Tibial artery (tissue), 4 donors: ENCODE measurements around the gene TP53I3.

Source experiments
- DNase-seq, 2 donors: peaks; one replicate each; pipeline ENCODE4 v3.0.0-alpha.2; 2019
- H3K27ac ChIP-seq, 2 donors: fragments of 200-600 bp; sonication (generic) in 1 of 2; 1 replicate in 1 of 2; 2 replicates in 1 of 2; pipeline ENCODE4 v1.5.1; 2018 to 2019; ENCODE audit warnings: mild to moderate bottlenecking in 1 of 2
- H3K27me3 ChIP-seq, 2 donors: fragments of 200-600 bp; sonication (generic) in 1 of 2; one replicate each; pipeline versions ENCODE4 v1.5.1 to v1.6.0; 2016 to 2019
- H3K36me3 ChIP-seq, 3 donors: fragments of 200-600 bp; sonication (generic) in 2 of 3; one replicate each; pipeline ENCODE4 v1.5.1; 2016 to 2019; ENCODE audit warnings: mild to moderate bottlenecking in 2 of 3
- H3K4me1 ChIP-seq, 4 donors: fragments of 200-600 bp; sonication (generic) in 2 of 4; 1 replicate in 3 of 4; 2 replicates in 1 of 4; pipeline ENCODE4 v1.5.1; 2016 to 2019
- H3K4me3 ChIP-seq, 2 donors: fragments of 200-600 bp; sonication (generic) in 1 of 2; 1 replicate in 1 of 2; 2 replicates in 1 of 2; pipeline ENCODE4 v1.5.1; 2018 to 2019; ENCODE audit warnings: mild to moderate bottlenecking in 2 of 2
- H3K9me3 ChIP-seq, 3 donors: fragments of 200-600 bp; sonication (generic) in 1 of 3; one replicate each; pipeline ENCODE4 v1.5.1; 2016 to 2019
- CTCF ChIP-seq, 2 experiments: fragments of 200-600 bp in 1 of 2; fragments of 450-650 bp in 1 of 2; IDR thresholded peaks; one replicate each; pipeline ENCODE4 v1.5.1; 2017 to 2019; ENCODE audit warnings: antibody characterized with exemption in 2 of 2, mild to moderate bottlenecking in 1 of 2, moderate library complexity in 1 of 2
- intact Hi-C: fragments of 100-400 bp; cut with DNase I; formaldehyde crosslinking; loops from one replicate; pipeline ENCODE4 v1.15.0; 2023; ENCODE audit warnings: low total_unique reads

TP53I3 gene

GRCh38 chr2:24088821-24089359 lies 4.3 kb upstream of the TP53I3 start:
- H3K27me3 ChIP-seq: no peaks in the 10 kb centered on the region
- H3K36me3 ChIP-seq: peaks cover 16 to 28% (median 17%) of the 10 kb centered on the region in 3 donors
- DNase-seq: no peak
- H3K9me3 ChIP-seq: no peaks in the 10 kb centered on the region
- intact Hi-C loops: no loop called here
- H3K4me1 ChIP-seq: peaks cover 0 to 10% (median 5%) of the 10 kb centered on the region in 4 donors
- no peak overlapping the region for H3K27ac ChIP-seq
- no peak overlapping the region for H3K4me3 ChIP-seq
- TF ChIP-seq CTCF (IDR thresholded peaks at IDR 0.05): no peak

- Histone ChIP-seq H3K9me3 (no peaks in the 10 kb centered on the region), H3K4me1 (peaks cover 0 to 17% (median 15%) of the 10 kb centered on the region in 4 donors), H3K27me3 (no peaks in the 10 kb centered on the region), H3K4me3 (no peak overlapping the region), H3K36me3 (peaks cover 11 to 27% (median 23%) of the 10 kb centered on the region in 3 donors), H3K27ac (no peak overlapping the region)
- TF ChIP-seq CTCF (IDR thresholded peaks at IDR 0.05): no peak
- DNase-seq: no peak
- intact Hi-C loops: no loop called here
These were observed 2.4 kb upstream of the TP53I3 start for GRCh38 chr2:24087032-24087431.

GRCh38 chr2:24086241-24086640 lies 1.6 kb upstream of the TP53I3 start:
- peaks cover 0 to 17% (median 15%) of the 10 kb centered on the region in 4 donors for H3K4me1 ChIP-seq
- H3K27me3 ChIP-seq: no peaks in the 10 kb centered on the region
- H3K4me3 ChIP-seq: no peak overlapping the region
- no peak for TF ChIP-seq CTCF (IDR thresholded peaks at IDR 0.05)
- H3K27ac ChIP-seq: no peak overlapping the region
- intact Hi-C loops: no loop called here
- H3K9me3 ChIP-seq: no peaks in the 10 kb centered on the region
- DNase-seq: no peak
- peaks cover 19 to 35% (median 26%) of the 10 kb centered on the region in 3 donors for H3K36me3 ChIP-seq

- peaks cover 26 to 43% (median 29%) of the 10 kb centered on the region in 3 donors for H3K36me3 ChIP-seq
- H3K4me3 ChIP-seq: peak overlapping the region; percentile 61 to 64
- H3K4me1 ChIP-seq: peaks cover 0 to 17% (median 15%) of the 10 kb centered on the region in 4 donors
- H3K27me3 ChIP-seq: no peaks in the 10 kb centered on the region
- intact Hi-C loops: no loop called here
- H3K27ac ChIP-seq: peak overlapping the region; percentile 83 to 93
- no peak for DNase-seq
- no peaks in the 10 kb centered on the region for H3K9me3 ChIP-seq
- no peak for TF ChIP-seq CTCF (IDR thresholded peaks at IDR 0.05)
These were observed 511 bp upstream of the TP53I3 start for GRCh38 chr2:24085200-24085489.

- peak overlapping the region; percentile 61 to 64 for H3K4me3 ChIP-seq
- intact Hi-C loops: loop anchor here (5.0 kb wide), 3 partner anchors 36 to 261 kb away; partner anchors contain the start of genes ATAD2B, FKBP1B and WDCP
- TF ChIP-seq CTCF (IDR thresholded peaks at IDR 0.05): no peak
- H3K36me3 ChIP-seq: peaks cover 24 to 47% (median 29%) of the 10 kb centered on the region in 3 donors
- H3K4me1 ChIP-seq: peaks cover 0 to 17% (median 15%) of the 10 kb centered on the region in 4 donors
- no peaks in the 10 kb centered on the region for H3K27me3 ChIP-seq
- peak overlapping the region; percentile 83 to 93 for H3K27ac ChIP-seq
- H3K9me3 ChIP-seq: no peaks in the 10 kb centered on the region
- DNase-seq: peak in 1 of 2 donors; percentile 57
These were observed 858 bp downstream of the TP53I3 start for GRCh38 chr2:24083567-24084385.
